HS-27A (cell line): ENCODE results near the gene PUS10.

ENCODE experiments used
- DNase-seq: peaks from one replicate; pipeline ENCODE4 v3.0.0-alpha.2; 2012; ENCODE audit warnings: low read depth, missing footprints

The PUS10 gene

DNA sequence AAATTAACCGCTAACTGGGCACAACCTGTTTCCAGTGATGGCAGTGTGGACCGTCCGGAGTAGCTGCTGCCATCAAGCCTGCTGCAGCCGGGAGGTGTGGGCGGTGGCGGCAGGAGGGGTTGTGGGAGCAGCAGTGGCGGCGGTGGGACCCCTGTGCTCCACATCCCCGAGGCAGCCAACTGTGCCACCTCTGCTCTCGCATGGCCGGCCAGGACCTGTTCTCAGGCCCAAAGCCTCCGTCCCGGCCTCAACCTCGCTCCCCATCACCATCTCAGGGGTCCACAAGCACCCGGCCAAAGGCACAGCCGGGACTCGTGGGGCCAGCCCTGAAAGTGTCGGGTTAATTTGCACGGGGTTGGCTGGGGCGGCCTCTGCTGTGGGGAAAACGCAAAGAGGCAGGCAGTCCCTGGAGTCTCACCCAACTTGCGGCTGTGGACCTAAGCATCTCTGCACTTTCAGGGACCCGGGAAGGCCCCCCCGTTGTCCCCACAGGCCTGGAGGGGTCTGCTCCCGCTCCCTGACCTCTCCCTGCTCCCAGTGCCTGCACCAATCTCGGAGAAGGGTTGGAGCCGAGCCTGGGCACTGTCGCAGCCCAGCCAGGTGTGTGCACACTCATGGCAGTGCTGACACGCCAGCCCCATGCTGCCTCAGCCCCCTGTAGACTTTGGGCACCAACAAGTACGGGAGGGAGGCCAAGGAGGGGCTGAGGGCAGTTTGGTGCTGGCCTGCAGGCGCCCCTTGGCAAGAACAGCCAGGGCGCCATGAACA is 45.0 kb downstream of the PUS10 start:
- no peak for DNase-seq

DNA sequence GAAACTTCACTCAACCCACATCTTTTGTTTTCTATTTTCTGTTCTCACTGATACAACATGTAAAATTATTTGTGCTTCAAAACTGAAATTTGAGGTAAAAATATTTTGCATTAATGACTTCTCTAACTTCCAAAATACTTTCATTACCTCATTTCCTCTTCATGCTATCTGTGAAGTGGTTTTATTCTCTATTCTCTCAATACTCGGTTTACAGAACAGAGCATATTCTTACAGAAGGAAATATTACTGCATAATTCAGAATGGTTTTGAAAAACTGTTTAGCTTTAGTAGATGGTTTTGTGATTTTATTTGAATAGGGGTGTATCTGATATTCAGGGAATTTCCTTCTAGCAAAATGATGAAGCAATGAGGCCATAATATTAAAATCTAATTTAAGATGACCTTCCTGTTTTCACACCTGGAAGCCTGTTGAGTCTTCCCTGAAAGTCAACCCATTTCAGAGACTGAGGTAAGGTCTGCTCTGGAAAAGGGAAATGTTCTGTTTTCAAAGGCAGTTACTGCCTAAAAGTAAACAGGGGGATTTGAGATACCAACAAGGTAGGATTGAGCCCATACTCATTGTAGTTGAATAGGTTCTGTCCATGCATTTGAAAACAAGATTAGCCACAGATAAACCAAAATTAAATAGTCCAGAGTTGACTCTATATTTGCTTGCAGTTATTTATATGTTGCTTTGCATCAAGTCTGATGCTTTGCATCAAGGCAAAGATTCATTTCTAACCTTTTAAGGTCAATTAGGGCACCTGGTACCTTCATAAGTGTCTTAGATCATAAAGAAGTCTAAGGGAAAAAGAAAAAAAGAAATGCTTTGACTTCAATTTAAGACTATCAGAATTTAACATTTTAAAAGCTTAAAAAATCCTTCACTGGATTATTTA is 51.3 kb downstream of the PUS10 start:
- DNase-seq, result no peak

DNA sequence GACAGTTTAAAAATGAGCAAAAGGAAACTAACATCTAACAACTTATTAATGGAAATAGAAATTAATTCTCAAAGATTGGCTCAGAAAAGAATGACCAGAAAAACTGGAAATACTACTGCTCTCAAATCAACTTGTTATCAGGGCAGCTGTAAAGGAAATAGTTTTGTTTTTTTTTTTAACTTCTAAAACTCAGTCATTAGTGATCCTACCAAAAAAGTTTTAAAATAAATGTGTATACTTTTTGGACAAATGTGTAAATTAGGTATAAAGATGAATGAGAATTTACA is 52.6 kb downstream of the PUS10 start:
- DNase-seq, result no peak

DNA sequence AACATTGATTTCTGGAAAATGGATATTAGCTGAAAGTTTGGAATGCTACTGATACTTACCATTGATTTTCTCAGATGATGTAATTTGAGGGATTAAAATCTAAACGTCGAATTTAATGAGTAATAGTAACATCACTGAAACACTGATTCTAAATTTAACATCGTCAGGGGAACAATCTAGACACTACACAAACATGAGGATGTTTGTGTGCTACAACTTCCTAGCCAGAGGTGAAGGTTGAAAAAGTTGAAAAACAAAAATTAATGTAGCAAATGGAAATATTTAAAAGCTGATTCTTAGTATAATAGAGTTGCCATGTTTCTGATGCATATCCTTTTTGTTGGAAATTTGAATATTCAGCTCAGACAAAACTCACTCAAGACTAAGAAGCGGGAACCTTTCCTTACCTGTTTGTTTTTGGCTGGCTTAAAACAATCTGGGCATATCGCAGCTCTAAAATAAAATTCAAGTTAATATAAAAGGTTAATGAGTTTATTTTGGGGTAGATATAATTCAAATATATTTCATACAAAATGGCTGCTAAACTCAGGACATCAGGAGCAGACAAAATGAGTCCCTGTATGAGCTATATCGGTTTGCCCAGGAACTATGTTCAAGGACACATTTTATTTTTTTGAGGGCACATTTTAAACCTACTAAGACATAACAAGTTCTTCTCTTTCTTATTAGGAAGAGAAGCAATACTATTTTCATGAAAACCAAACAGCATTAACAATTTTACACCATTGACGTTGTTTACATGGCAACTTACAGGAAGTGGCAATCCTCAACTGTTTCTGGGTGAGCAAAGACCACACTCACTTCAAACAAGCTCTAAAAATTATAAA is 53.2 kb downstream of the PUS10 start:
- no peak for DNase-seq

DNA sequence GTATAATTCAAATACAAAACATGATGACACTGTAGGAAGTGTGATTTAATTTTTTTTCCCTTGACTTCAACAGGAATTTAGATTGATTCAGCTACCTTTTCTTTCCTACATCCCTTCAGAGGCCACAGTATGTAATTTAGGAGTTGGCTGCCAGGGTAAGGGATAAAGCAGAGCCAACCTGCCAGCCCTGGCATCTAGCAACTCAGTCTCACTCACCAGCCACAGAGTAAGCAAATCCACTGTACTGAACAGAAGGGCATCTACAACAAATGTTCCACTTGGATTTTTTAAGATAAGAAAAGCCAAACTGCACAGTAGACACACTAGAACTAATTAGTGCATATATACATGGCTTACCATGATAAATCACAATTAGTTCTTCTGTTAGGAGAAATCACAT is 54.9 kb downstream of the PUS10 start:
- DNase-seq, result no peak

DNA sequence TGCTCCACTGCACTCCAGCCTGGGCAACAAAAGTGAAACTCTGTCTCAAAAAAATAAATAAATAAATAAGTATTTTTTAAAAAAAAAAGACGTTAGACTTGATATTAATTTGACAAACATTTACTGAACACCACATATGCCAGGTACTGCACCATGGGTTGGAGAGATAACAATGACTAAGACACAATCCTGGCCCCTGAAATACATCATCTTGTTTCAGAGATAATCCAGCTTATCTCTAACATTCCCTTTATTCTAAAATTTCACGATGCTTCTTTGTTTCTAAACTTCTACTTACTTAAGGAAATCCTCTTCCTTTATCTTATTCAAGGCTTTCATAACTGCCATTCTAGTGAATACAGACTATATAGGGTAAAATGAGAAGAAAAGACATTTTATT is 55.5 kb downstream of the PUS10 start:
- no peak for DNase-seq

DNA sequence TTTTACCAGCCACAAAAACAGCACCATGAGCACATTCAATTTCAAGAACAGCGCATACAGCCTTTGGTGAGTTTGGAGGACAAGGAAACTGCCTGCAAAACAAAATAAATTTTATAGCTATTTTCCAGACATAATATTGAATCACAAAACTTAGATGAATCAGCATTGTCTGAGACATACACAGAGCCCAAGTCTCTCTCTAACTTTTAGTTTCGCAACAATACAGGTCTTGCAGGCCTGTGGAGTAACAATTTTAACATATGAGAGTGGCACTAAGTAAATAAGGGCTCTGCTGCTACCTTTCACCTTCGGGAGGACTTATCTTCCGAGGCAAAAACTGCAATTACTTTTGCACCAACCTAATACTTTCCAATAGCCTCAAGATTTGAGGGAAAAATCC is 56.6 kb downstream of the PUS10 start:
- DNase-seq, result no peak

DNA sequence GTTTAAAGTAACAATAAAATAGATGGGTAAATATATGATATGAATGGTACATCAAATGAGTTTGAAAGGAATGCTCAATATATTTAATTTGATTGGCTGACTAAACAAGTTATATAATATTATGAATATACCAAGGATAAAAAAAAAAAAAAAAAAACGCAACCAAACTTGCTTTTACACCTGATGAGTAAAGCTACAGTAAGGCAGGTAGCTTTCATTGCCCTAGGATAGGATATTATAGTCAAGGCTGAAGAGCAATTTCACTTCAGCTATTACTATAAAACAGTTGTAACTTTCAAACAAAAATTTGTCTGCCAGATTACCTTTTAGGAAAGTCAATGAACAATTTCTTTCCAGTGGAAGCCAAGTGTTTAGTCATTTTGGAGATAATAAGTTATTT is 57.3 kb downstream of the PUS10 start:
- no peak for DNase-seq

DNA sequence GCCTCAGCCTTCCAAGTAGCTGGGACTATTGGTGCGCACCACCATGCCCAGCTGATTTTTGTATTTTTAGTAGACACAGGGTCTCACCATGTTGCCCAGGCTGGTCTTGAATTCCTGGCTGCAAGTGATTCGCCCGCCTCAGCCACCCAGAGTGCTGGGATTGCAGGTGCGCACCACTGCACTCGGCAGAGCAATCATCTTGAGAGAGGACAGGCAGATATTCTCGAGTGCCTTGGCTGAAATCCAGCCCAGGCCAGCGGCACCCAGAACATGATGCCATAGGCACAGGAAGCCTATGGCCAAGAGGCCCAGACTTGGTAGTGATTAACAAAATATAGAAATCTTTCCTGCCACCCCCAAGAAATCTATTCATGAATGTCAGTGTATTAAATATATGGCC is 58.6 kb downstream of the PUS10 start:
- no peak for DNase-seq

DNA sequence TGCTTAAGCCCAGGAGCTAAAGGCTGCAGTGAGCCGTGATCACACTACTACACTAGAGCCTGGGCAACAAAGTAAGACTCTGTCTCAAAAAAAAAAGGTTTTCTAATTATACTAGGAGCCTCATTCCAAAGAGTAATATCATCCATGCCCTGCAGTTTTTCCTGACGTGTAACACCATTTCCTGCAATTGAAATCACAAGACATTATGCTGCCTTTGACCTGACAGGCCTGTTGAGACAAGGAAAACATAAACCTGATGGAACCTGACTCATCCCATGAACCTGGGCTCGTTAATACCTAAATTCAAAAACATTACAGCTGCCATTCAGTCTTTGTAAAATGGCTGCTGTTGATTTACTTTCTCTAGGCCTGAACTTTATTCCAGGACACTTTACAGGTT is 59.3 kb downstream of the PUS10 start:
- DNase-seq, result no peak

DNA sequence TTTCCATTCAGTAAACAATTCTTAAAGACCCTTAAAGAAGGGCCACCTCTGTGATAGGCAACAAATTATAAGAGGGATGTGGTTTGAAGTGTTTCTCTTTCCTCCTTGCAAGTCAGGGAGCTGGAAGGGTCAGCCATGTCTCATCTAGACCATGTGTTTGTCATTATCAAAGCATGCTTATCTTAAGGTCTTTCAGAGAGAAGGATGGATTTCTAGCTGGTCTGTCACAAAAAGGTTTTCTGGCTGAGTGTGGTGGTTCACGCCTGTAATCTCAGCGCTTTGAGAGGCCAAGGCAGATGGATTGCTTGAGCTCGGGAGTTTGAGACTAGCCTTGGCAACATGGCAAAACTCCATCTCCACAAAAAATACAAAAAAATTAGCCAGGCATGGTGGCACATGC is 59.7 kb downstream of the PUS10 start:
- DNase-seq, result no peak

DNA sequence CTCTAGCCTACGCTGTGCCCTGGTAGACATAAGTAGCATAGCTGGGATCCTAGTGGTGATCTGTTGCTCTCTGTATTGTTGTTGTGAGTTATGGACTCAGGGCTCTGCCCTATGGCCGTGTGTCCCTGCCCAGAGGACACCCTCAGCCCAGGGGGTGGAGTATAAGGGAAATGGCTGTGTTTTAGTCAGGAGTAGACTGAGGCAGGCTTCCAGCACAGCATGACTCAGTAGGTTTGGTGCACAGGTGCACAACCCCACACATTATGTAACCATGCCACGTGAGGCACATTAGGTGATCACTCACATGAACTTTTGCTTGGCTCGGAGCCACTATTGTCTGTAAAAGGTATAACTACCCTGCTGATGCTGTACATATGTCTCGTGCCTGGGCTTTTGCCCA is 60.4 kb downstream of the PUS10 start:
- DNase-seq, result no peak

DNA sequence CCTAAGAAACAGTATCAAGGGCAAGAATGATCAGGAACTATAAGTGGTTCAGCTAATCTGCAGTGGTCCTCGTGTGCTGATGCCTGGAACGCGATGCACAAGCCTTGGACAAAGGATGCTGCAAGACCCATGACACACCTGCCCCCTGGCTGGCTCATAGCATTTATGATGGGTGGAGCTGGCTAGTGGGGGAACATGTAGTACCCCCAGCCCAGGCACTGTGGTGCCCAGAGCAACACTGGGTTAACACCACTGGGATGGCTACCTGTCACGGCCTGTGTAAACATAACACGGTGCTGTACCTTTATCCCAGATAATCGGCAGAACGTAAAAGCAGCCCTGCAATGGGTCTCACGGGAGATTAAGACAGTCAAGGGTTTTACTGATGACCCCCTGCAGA is 60.8 kb downstream of the PUS10 start:
- DNase-seq, result no peak

DNA sequence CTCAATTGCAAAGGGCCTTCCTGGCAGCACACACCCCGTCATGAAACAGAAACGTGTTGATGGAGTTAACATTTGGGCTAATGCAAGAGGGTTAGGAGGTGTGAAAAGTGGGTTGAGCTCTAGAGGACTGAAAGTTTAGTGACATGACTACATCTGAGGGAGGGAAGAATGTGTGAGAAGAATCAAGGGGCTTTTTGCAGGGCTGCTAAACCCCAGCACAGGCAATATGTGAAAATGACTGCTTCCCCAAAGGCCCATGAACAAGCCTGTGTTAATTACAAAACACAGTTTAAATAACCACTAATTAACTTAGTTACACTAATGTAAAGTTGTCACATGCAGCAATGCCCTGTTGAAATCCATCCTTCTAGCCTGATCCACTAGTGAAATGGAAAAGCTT is 63.9 kb downstream of the PUS10 start:
- DNase-seq, result no peak

DNA sequence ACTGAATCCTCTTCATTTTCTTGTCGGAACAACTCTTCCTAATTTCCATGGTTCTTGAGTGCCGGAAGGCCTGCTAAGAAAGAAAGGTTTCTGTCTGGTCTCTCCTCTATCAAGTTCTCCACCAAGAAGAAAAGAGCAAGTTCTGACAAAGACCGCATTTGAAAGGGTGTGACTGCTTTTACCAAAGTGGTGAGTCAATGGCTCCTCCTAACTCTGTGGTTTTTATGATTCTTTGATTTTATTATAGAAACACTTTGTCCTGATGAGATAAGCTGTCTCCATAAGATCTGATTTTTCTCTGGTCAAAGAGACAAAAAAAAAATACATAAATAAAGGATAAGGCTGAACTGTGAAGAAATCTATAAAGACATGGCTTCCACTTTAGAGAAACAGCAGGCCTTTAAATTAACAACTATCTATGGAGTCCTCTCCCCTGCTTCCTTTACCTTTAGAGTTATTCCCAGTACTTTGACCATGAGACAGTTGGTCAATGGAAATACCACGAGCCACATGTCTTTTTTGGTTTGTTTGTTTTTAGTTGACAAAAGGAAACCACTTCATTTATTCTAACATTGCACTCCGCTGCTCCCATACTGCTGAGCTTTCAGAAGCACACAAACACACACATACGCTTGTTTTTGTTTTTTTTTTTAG is 69.0 kb downstream of the PUS10 start:
- no peak for DNase-seq

DNA sequence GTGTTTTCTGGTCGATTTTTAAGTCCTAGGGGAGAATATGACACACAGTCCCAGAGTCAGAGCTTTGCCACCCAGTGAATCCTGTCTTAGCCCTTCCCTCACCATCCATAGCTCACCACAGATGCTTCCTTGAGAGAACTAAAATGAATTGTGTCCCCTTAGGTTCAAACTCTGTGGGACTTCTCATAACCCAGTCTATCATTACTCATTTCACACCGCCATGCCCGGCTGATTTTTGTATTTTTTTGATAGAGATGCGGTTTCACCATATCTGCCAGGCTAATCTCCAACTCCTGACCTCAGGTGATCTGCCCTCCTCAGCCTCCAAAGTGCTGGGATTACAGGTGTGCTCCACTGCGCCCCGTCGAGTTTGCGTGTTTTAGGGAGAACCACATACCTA is 69.9 kb downstream of the PUS10 start:
- DNase-seq, result no peak

DNA sequence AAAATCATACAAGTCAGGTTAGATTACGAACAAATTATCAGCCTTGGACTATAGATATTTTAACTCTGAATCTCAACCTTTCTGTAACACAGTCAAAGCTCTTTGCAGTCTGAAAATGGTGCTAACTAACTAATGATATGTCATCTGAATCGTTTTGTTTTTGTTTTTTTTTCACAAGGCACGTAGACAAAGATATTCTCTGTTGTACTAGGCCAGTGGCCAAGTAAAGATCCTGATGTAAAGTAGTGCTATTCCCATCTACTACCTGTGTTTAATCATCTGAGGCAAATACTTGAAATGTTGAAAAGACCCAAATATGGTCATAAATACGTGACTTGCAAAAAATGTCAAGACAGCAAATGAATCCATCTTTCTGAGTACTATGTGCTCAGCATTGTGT is 71.0 kb downstream of the PUS10 start:
- no peak for DNase-seq

DNA sequence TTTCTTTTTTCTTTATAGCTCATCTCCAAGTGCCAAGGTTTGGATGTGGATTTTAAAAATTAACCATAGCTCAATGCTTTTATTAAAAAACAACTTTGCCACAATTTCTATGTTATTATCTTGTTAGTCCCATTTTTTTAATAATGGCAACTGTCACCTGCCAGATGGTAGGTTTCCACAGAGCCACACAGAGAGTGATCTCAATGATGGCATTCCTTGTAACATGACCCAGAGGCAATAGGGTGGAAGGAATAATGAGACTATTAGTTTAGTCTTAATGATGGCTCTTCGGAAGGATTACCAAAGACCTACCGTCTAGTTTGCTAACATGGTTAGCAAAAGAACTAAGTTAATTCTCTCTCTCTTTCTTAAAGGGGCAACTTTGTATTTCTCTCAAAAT is 72.7 kb downstream of the PUS10 start:
- DNase-seq, result no peak

DNA sequence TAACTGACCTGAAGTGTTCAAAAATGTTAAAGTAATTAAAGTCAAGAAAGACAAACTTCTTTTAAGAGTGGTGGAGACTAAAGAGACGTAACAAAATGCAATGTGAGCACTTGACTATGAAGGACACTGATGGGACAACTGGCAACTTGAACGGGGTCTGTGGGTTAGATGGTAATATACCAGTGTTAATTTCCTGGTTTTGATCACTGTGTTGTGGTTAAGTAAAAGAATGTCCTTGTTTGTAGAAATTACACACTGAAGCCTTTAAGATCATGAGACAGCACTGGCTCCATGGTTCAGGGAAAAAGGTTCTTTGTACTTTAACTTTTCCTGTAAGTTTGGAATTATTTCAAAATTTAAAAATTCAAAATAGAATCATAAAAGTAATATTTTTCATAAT is 78.4 kb downstream of the PUS10 start:
- no peak for DNase-seq

DNA sequence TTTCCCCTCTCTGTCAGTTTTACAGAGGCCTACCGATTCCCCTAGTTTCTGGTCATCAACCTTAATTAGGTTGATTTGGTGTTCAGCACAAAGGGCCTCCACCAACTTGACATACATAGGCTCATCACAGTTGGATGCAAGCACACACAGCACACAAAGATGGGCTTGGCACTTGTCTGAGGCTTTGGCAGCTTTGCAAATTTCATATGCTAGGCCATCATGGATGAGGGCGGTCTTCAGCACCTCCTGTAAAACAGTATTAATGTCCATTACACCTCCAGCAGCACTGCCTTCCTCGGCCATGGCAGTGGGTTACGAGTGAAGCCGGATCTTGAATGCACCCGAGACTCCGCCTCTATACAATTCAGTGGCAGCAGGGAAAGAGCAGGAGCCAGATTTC is 79.8 kb downstream of the PUS10 start:
- no peak for DNase-seq

DNA sequence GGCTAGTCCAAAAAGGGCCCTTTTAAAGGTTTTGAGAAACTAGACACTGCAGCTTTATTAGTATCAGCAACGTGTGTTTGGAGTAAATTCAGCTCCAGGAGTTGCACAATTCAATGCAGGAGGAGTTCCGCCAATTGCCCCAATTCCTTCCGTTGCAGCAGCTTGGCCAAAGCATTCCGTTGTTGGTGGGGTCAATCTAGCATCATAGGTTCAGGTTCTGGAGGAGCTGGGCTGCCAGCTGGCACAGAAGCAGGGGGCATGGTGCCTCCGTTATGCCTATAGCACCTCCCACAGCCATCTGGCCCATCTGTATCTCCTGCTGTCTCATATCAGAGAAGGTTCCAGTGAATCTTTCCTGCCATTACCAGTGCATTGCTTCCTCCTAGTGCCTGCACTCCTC is 81.3 kb downstream of the PUS10 start:
- no peak for DNase-seq

DNA sequence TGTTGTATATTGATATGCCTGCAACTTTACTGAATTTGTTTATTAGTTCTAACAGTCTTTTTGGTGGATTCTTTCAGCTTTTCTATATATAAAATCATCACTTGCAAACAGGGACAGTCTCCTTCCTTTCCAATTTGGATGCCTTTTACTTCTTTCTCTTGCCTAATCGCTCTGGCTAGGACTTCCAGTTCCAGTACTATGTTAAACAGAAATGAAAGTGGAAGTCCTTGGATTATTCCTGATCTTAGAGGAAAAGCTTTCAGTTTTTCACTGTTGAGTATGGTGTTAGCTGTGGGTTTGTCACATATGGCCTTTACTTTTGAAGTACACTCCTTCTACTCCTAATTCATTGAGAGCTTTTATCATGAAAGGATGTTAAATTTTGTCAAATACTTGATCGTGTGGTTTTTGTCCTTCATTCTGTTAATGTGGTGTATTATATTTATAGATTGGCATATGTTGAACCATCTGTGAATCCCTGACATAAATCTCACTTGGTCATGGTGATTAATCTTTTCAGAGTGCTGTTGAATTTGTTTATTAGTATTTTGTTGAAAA is 83.8 kb downstream of the PUS10 start:
- no peak for DNase-seq
